Heart right ventricle (tissue), 16 donors: ENCODE measurements around the gene MTX2. TPM values are rescaled to one million over a fixed set of nuclear protein-coding genes. Genes with fewer than 3 reads are reported as not detected.
"Not testable (repeated sequence)": the region's sequence is repeated elsewhere in the genome, so short reads cannot be mapped to it uniquely, and the experiment has no call there.

Experiments
- ATAC-seq, 8 donors: fragments of 200-7000 bp; cut with Tn5 transposase; one replicate each; pipeline ENCODE4 v1.9.1; 2020; ENCODE audit warnings: mild to moderate bottlenecking in 8 of 8, moderate library complexity in 8 of 8, moderate number of reproducible peaks in 1 of 8
- DNase-seq, 2 donors: peaks; one replicate each; pipeline ENCODE4 v3.0.0-alpha.2; 2020
- H3K27ac ChIP-seq, 10 donors: fragments of 200-600 bp; sonication (generic) in 2 of 10; one replicate each; pipeline versions ENCODE4 v1.5.0 to v1.8.0; 2020 to 2022; ENCODE audit warnings: mild to moderate bottlenecking in 3 of 10
- H3K27me3 ChIP-seq, 7 donors: fragments of 200-600 bp; one replicate each; pipeline ENCODE4 v1.8.0; 2021 to 2022; ENCODE audit warnings: mild to moderate bottlenecking in 2 of 7
- H3K36me3 ChIP-seq, 9 donors: fragments of 200-600 bp; sonication (generic) in 1 of 9; one replicate each; pipeline versions ENCODE4 v1.5.0 to v1.8.0; 2020 to 2022; ENCODE audit warnings: mild to moderate bottlenecking in 2 of 9
- H3K4me1 ChIP-seq, 9 donors: fragments of 200-600 bp; sonication (generic) in 1 of 9; one replicate each; pipeline versions ENCODE4 v1.5.0 to v1.8.0; 2020 to 2022; ENCODE audit warnings: mild to moderate bottlenecking in 4 of 9
- H3K4me3 ChIP-seq, 10 donors: fragments of 200-600 bp; sonication (generic) in 2 of 10; one replicate each; pipeline versions ENCODE4 v1.5.0 to v1.8.0; 2020 to 2022; ENCODE audit warnings: mild to moderate bottlenecking in 7 of 10, moderate library complexity in 2 of 10
- H3K9me3 ChIP-seq, 11 donors: fragments of 200-600 bp in 10 of 11; sonication (generic) in 2 of 11; one replicate each; pipeline versions ENCODE4 v1.5.0 to v1.8.0; 2013 to 2022; ENCODE audit warnings: mild to moderate bottlenecking in 2 of 11, control low read depth in 1 of 11, moderate library complexity in 1 of 11
- WGBS, 2 donors: extraction: QIAGEN DNeasy Blood & Tissue Kit; methylation state at CpG; one replicate each; pipeline ENCODE4 v1.1.7; 2013; ENCODE audit warnings: inconsistent platforms in 1 of 2; 5-methylcytosine and 5-hydroxymethylcytosine counted together
- intact Hi-C, 10 donors: fragments of 100-400 bp; cut with DNase I; formaldehyde crosslinking; loops; one replicate each; pipeline versions ENCODE4 v1.11.1 to v1.14.2; 2022
- polyA plus RNA-seq, 2 donors: library from polyadenylated mRNA; stranded (reverse); fragments of 200-250 nt; gene quantifications; one replicate each; pipeline ENCODE4 v1.2.3, GENCODE V29; 2013
- total RNA-seq, 10 donors: library from RNA; stranded (reverse); fragmentation: NEBNext Ultra II Directional in 3 of 10; extraction: Animal tissue kit (Norgen Biotek cat#: 25700) in 3 of 10; gene quantifications; one replicate each; pipeline versions ENCODE4 v1.2.1 to v1.2.4, GENCODE V29; 2021 to 2023
- TF ChIP-seq, protein P1 (sequence below), 9 donors: fragments of 200-600 bp; sonication (generic) in 2 of 9; IDR thresholded peaks; one replicate each; pipeline versions ENCODE4 v1.5.0 to v1.8.0; 2021 to 2022; ENCODE audit warnings: antibody characterized with exemption in 9 of 9, mild to moderate bottlenecking in 5 of 9, moderate library complexity in 1 of 9
- donor health status: Arrhythmogenic right ventricular cardiomyopathy.
- donor health status: ischemic (EF 13 %, LVEDD 7.1; RV severe dilation, severe dysfunction).
- donor health status: healthy with polysubstance abuse.
- donor health status: DM: no; HTN: yes; CAD: no.
- donor health status: DM: no; HTN: no; CAD: no.
- donor health status: ischemic (EF 25% LVEDD 6.9; RV normal size, moderate dysfunction).
- donor health status: ischemic (EF 25% LVEDD 5.7; RV mildly dilated, moderate dysfunction).
- donor health status: healthy.
- donor health status: DM: yes; HTN: yes; CAD: no.
- donor health status: Ischemic cardiomyopathy.
- donor health status: ischemic (EF 35%, LVEDD 5.7; RV mildly dilated, moderate dysfunction).
- donor health status: nonischemic (EF 11% LVEDD 7.7; RV severe dilation, severe dysfunction).
- donor health status: DM: yes; HTN: yes; CAD: no.
- donor health status: PGD.
- donor health status: ischemic (EF 29% LVEDD 5.4; RV normal size, mild dysfunction).
- donor health status: nonischemic (EF 23%, LVEDD 6.1; RV moderate dilation, normal function).

MTX2 gene
- total and polyA plus RNA-seq, 12 donors = 37.3 to 65.2 (median 48.8) TPM

DNA sequence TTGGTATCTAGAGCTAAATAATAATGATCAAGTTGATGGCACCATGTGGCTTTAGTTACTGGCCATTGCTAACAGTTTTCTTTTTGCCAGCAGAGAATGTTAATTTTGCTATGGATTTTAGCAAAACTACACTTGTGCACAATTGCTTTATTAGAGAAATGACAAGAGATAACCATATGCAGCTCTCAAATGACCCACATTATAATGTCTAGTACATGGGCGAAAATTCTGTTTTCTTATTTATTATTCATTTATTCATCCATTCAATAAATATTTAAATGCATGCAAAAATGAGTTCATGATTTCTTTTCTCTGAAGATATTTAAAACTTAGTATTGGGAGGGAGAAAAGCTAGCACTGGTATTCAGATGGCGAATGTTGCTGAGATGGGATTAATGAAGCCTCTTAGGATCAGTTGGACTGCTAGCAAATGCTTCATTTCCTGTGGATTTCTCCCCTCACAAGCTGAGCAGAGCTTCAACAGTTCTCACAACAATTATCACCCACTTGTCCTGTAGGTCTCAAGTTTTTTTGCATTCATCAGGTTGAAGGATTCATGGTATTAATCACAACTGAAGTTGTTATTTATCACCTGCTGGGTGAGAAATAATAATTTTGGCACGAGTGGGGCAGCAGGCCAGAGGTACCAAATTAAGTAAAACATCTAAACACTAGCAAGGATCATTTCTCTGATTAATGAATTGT is 95.2 kb downstream of the MTX2 start:
- DNase-seq (no peak), ATAC-seq (no peak)
- Histone ChIP-seq H3K27me3 (no peaks in the 10 kb centered on the region), H3K36me3 (no peaks in the 10 kb centered on the region), H3K9me3 (peaks cover 0 to 9% (median 0%) of the 10 kb centered on the region in 11 donors), H3K4me3 (no peak overlapping the region), H3K4me1 (no peaks in the 10 kb centered on the region), H3K27ac (no peak overlapping the region)
- TF ChIP-seq, protein P1, sequence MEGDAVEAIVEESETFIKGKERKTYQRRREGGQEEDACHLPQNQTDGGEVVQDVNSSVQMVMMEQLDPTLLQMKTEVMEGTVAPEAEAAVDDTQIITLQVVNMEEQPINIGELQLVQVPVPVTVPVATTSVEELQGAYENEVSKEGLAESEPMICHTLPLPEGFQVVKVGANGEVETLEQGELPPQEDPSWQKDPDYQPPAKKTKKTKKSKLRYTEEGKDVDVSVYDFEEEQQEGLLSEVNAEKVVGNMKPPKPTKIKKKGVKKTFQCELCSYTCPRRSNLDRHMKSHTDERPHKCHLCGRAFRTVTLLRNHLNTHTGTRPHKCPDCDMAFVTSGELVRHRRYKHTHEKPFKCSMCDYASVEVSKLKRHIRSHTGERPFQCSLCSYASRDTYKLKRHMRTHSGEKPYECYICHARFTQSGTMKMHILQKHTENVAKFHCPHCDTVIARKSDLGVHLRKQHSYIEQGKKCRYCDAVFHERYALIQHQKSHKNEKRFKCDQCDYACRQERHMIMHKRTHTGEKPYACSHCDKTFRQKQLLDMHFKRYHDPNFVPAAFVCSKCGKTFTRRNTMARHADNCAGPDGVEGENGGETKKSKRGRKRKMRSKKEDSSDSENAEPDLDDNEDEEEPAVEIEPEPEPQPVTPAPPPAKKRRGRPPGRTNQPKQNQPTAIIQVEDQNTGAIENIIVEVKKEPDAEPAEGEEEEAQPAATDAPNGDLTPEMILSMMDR (IDR thresholded peaks at IDR 0.05) = no peak
- intact Hi-C loops = no loop called here
- WGBS, 2 donors = 71 to 75% methylated on average over 3 of the region's 3 CpGs

DNA sequence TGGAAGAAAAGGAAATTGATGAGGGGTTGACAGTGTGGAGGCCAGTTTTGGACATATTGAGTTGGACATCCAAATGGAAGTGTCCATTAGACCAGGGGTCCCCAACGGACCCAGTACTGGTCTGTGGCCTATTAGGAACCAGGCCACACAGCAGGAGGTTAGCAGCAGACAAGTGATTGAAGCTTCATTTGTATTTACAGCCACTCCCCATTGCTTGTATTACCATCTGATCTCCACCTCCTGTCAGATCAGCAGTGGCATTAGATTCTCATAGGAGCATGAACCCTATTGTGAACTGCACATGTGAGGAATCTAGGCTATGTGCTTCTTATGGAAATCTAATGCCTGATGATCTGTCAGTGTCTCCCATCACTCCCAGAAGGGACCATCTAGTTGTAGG is 99.1 kb downstream of the MTX2 start:
- no peak overlapping the region for H3K4me3 ChIP-seq
- H3K4me1 ChIP-seq = no peaks in the 10 kb centered on the region
- no peak overlapping the region for H3K27ac ChIP-seq
- DNase-seq (no peak), ATAC-seq (no peak)
- 90 to 96% methylated on average over 1 of the region's 1 CpG for WGBS, 2 donors
- intact Hi-C loops = no loop called here
- TF ChIP-seq, protein P1 (IDR thresholded peaks at IDR 0.05) = no peak
- H3K27me3 ChIP-seq = peaks cover 0 to 5% (median 0%) of the 10 kb centered on the region in 7 donors
- peaks cover 0 to 9% (median 0%) of the 10 kb centered on the region in 11 donors for H3K9me3 ChIP-seq
- no peaks in the 10 kb centered on the region for H3K36me3 ChIP-seq

DNA sequence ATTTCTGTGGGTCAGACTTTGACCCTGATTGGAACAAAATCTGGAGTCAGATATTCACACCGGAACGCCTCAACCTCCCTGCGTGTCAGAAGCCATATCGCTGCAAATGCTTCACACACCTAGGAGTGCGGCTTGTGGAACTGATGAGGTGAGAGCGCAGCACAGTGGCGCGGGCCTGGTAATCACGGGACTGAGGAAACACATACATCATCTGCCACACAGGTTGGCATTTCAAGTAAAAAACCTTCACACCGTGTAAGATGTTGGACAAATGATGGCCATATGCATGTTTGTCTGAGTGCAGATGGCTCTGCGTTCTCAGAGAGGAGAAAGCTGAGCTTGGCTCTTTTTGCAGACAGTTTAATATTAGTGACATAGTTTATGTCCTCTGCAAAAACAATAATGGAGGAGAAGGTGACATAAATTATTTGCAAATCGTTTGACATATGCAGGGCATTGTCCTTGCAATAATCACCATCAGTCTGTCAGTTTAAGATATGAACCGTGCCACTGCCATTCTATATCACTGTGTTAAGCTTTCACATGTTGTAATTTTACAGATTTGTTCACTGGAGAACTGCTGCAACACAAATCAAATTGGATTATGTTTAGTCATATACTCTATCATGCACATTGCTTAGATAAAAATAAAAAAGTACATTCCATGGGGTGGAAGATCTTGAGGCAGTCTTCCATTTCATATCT is 101.4 kb downstream of the MTX2 start:
- H3K9me3 ChIP-seq = peaks cover 0 to 9% (median 0%) of the 10 kb centered on the region in 11 donors
- H3K4me3 ChIP-seq = no peak overlapping the region
- H3K4me1 ChIP-seq = no peaks in the 10 kb centered on the region
- H3K27me3 ChIP-seq = peaks cover 0 to 5% (median 0%) of the 10 kb centered on the region in 7 donors
- DNase-seq = no peak
- intact Hi-C loops = no loop called here
- no peak overlapping the region for H3K27ac ChIP-seq
- TF ChIP-seq, protein P1 (IDR thresholded peaks at IDR 0.05) = no peak
- H3K36me3 ChIP-seq = no peaks in the 10 kb centered on the region
- WGBS, 2 donors = 73 to 75% methylated on average over 13 of the region's 13 CpGs
- ATAC-seq = no peak

DNA sequence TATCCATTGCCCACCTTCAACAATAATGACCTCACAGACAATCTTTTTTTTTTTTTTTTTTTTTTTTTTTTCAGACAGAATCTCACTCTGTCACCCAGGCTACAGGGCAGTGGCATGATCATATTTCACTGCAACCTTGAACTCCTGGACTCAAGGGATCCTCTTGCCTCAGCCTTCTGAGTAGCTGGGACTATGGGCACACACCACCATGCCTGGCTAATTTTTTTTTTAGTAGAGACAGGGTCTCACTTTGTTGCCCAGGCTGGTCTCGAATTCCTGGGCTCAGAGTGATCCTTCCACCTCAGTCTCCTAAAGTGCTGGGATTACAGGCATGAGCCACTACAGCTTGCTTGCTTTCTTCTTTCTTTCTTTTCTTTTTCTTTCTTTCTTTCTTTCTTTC is 103.9 kb downstream of the MTX2 start:
- H3K9me3 ChIP-seq = peaks cover 0 to 24% (median 5%) of the 10 kb centered on the region in 11 donors
- H3K4me3 ChIP-seq, H3K4me1 ChIP-seq, H3K36me3 ChIP-seq, ATAC-seq, DNase-seq, H3K27me3 ChIP-seq, H3K27ac ChIP-seq, intact Hi-C loops: not testable (repeated sequence)
- WGBS, 2 donors = 90 to 96% methylated on average over 1 of the region's 1 CpG

DNA sequence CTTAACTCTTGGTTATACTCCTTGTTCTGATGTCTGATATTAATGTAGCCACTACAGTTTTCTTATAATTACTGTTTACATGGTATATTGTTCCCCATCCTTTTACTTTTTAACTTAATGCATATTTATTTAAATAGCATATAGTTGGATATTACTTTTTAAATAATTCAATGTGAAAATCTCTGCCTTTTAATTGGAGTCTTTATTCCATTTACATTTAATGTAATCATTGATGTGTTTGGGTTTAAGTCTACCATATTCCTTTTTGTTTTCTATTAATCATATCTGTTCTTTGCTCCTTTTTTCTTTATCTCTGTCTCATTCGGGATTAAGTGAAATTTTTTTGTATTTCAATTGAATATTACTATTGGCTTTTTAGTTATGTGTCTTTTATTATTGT is 109.1 kb downstream of the MTX2 start:
- no peak overlapping the region for H3K27ac ChIP-seq
- peaks cover 0 to 49% (median 13%) of the 10 kb centered on the region in 11 donors for H3K9me3 ChIP-seq
- H3K4me3 ChIP-seq = no peak overlapping the region
- TF ChIP-seq, protein P1 (IDR thresholded peaks at IDR 0.05) = no peak
- no peaks in the 10 kb centered on the region for H3K4me1 ChIP-seq
- H3K36me3 ChIP-seq = no peaks in the 10 kb centered on the region
- WGBS, 2 donors = 94 to 100% methylated on average over 1 of the region's 1 CpG
- intact Hi-C loops = no loop called here
- ATAC-seq = no peak
- no peak for DNase-seq
- H3K27me3 ChIP-seq = peaks cover 0 to 8% (median 0%) of the 10 kb centered on the region in 7 donors
